Karpas-422 (cell line): ENCODE measurements around the gene ZNF148. TPM values are rescaled to one million over a fixed set of nuclear protein-coding genes. Genes with fewer than 3 reads are reported as not detected.

ENCODE experiments used
- DNase-seq: peaks from one replicate; pipeline ENCODE4 v3.0.0-alpha.2; 2015
- H2AFZ ChIP-seq: fragments of 200-600 bp; sonication (generic); 2 replicates; pipeline ENCODE4 v1.6.1; 2014; ENCODE audit warnings: antibody characterized with exemption, low read length, mixed read lengths
- H3K27ac ChIP-seq: fragments of 200-600 bp; sonication (generic); 2 replicates; pipeline ENCODE4 v1.5.1; 2014; ENCODE audit warnings: mild to moderate bottlenecking, low read length, moderate library complexity
- H3K27me3 ChIP-seq: fragments of 200-600 bp; sonication (generic); 2 replicates; pipeline ENCODE4 v1.6.1; 2014; ENCODE audit warnings: low read length, mixed read lengths
- H3K36me3 ChIP-seq: fragments of 200-600 bp; sonication (generic); 2 replicates; pipeline ENCODE4 v1.6.1; 2014; ENCODE audit warnings: low read length, mixed read lengths; ENCODE audit not compliant: insufficient read depth
- H3K4me1 ChIP-seq: fragments of 200-600 bp; sonication (generic); 2 replicates; pipeline ENCODE4 v1.6.1; 2014; ENCODE audit warnings: mild to moderate bottlenecking, low read length, mixed read lengths
- H3K4me2 ChIP-seq: fragments of 200-600 bp; sonication (generic); 2 replicates; pipeline ENCODE4 v1.6.1; 2014; ENCODE audit warnings: low read length, low read depth, mild to moderate bottlenecking; ENCODE audit not compliant: poor library complexity, severe bottlenecking
- H3K4me3 ChIP-seq: fragments of 200-600 bp; sonication (generic); 2 replicates; pipeline ENCODE4 v1.5.1; 2014; ENCODE audit warnings: mild to moderate bottlenecking, antibody characterized with exemption, low read length, mixed read lengths
- H3K79me2 ChIP-seq: fragments of 200-600 bp; sonication (generic); 2 replicates; pipeline ENCODE4 v1.6.1; 2014; ENCODE audit warnings: mild to moderate bottlenecking, low read length, mixed read lengths
- H3K9ac ChIP-seq: fragments of 200-600 bp; sonication (generic); 2 replicates; pipeline ENCODE4 v1.6.0; 2014; ENCODE audit warnings: low read length
- H3K9me2 ChIP-seq: fragments of 200-600 bp; sonication (generic), shearing (Covaris generic); replicated peaks from 2 replicates; pipeline ENCODE4 v1.6.0; 2014; ENCODE audit warnings: mild to moderate bottlenecking, low read length, moderate library complexity; ENCODE audit not compliant: insufficient read depth
- H3K9me3 ChIP-seq: fragments of 300-700, 200-600 bp; sonication (generic); 2 replicates; pipeline ENCODE4 v1.6.1; 2014; ENCODE audit warnings: low read length, mixed read lengths
- H4K20me1 ChIP-seq: fragments of 200-600 bp; sonication (generic); 2 replicates; pipeline ENCODE4 v1.6.1; 2014; ENCODE audit warnings: mild to moderate bottlenecking, antibody characterized with exemption, low read length, low read depth; ENCODE audit not compliant: insufficient read depth
- total RNA-seq: library from RNA; depleted of rRNA; stranded (reverse); fragments of >200 nt; shearing (Covaris generic); gene quantifications from 2 replicates; pipeline ENCODE4 v1.2.3, GENCODE V29; 2014; ENCODE audit warnings: low replicate concordance

Gene ZNF148
- total RNA-seq, 1 experiment from 2014 or later = 53.8 TPM

DNA sequence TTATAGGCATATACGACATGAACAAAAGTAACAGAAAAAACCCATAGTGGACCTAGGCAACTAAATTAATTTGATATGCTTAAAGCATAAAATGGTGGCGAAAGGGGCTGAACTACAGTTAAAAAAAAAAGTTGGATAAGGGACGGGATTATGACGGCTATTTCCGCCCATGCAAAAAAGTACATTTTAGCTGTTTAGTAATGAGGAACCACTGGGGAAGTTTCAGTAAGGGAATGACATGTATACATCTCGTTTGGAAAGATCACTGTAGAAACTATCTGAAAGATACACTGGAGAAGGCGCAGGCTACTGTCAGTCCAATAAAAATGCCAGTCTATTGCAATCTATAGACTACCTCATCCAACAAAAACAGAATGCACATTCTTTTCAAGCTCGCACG is 65.6 kb downstream of the ZNF148 start:
- no peak overlapping the region for H3K4me2 ChIP-seq
- peaks cover 96% of the 10 kb centered on the region for H3K79me2 ChIP-seq
- no peaks in the 10 kb centered on the region for H3K9me2 ChIP-seq
- no peak overlapping the region for H3K4me3 ChIP-seq
- H3K27me3 ChIP-seq = no peaks in the 10 kb centered on the region
- peaks cover 11% of the 10 kb centered on the region for H3K9me3 ChIP-seq
- H4K20me1 ChIP-seq = no peaks in the 10 kb centered on the region
- H3K4me1 ChIP-seq = no peaks in the 10 kb centered on the region
- peaks cover 62% of the 10 kb centered on the region for H3K36me3 ChIP-seq
- H3K27ac ChIP-seq = no peak overlapping the region
- no peak overlapping the region for H2AFZ ChIP-seq
- DNase-seq = no peak
- H3K9ac ChIP-seq = no peak overlapping the region

DNA sequence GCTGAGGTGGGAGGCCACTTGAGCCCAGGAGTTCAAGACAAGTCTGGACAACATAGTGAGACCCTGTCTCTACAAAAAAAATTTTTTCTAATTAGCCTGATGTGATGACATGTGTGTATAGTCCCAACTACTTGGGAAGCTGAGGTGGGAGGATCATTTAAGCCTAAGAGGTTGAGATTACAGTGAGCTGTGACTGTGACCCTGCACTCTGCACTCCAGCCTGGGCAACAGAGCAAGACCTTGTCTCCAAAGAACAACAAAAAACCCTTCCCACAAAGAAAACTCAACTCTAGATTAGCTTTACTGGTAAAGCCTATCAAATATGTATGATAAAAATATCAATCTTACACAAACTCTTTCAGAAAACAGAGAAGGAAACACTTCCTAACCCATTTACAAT is 68.5 kb downstream of the ZNF148 start:
- DNase-seq = no peak

DNA sequence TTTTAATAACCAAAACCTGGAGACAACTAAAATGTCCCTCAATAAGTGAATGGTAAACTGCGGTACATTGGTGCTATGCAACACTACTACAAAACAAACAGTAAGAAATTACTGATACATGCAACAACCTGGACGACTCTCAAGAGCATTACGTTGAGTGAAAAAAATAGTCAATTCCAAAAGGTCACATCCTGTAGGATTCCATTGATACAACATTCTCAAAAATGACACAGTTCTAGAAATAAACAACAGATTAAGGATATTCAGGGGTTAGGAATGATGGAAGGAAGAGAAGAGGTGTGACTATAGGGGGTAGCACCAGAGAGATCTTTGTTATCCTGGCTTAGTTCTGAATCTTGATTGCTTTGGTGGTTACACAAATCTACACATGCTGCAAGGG is 72.2 kb downstream of the ZNF148 start:
- Histone ChIP-seq H3K4me1 (no peaks in the 10 kb centered on the region), H3K27ac (no peak overlapping the region), H3K27me3 (no peaks in the 10 kb centered on the region), H3K9me2 (no peaks in the 10 kb centered on the region), H3K9me3 (no peaks in the 10 kb centered on the region), H4K20me1 (no peaks in the 10 kb centered on the region), H2AFZ (no peak overlapping the region), H3K36me3 (0 out of 2 replicates have a peak, but pooled peaks cover 13% of the 10 kb centered on the region), H3K9ac (no peak overlapping the region), H3K4me3 (no peak overlapping the region), H3K79me2 (peaks cover 92% of the 10 kb centered on the region), H3K4me2 (no peak overlapping the region)
- no peak for DNase-seq

More for the DNA sequence above, 68.5 kb downstream of the ZNF148 start:
- Histone ChIP-seq H3K79me2 (peaks cover 95% of the 10 kb centered on the region), H3K4me1 (no peaks in the 10 kb centered on the region), H3K4me3 (no peak overlapping the region), H4K20me1 (no peaks in the 10 kb centered on the region), H3K27ac (no peak overlapping the region), H3K36me3 (peaks cover 44% of the 10 kb centered on the region), H3K9me3 (peaks cover 5% of the 10 kb centered on the region), H3K27me3 (no peaks in the 10 kb centered on the region), H3K9me2 (no peaks in the 10 kb centered on the region), H3K9ac (no peak overlapping the region), H3K4me2 (no peak overlapping the region), H2AFZ (no peak overlapping the region)

DNA sequence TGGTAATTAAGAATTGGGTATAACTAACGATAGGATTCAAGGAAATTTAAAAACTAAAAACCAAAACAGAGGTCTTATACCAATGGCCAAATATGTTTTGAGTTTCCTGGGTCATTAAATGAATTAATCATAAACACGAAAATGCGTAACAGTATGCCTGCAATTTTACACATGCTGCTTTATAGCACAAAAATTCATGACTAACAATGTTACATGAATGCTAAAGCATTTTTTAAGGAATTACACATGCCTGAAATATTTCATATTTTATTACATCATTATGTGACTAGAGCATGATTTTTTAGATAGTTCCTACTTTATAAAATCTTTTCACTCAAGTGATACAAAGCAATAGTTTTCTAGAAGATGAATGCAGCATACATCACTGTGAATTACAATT is 74.7 kb downstream of the ZNF148 start:
- H3K36me3 ChIP-seq = 0 out of 2 replicates have a peak, but pooled peaks cover 12% of the 10 kb centered on the region
- H3K9me3 ChIP-seq = no peaks in the 10 kb centered on the region
- H3K27me3 ChIP-seq = no peaks in the 10 kb centered on the region
- DNase-seq = no peak
- no peak overlapping the region for H3K4me3 ChIP-seq
- H3K9ac ChIP-seq = no peak overlapping the region
- H4K20me1 ChIP-seq = no peaks in the 10 kb centered on the region
- no peak overlapping the region for H3K27ac ChIP-seq
- peaks cover 4% of the 10 kb centered on the region; the same call in 1 of the 2 replicates for H3K4me1 ChIP-seq
- H3K4me2 ChIP-seq = no peak overlapping the region
- H3K9me2 ChIP-seq = no peaks in the 10 kb centered on the region
- H2AFZ ChIP-seq = no peak overlapping the region
- H3K79me2 ChIP-seq = peaks cover 91% of the 10 kb centered on the region

DNA sequence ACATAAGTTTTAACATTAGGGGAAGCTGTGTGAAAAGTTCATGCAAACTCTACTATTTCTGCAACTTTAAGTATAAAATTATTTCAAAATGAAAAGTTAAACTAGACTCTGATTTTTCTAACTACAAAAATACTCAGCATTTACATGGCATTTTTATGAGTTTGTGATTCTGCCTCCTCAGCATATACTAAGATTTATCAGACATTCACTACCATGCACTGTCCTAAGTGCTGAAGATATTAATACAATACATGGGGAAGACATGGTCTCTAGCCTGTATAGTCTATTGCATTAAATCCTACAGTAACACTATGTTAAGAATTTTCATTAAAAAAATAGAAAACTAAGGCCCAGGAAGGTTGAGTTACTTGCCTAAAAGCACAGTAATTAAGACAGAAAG is 80.7 kb downstream of the ZNF148 start:
- no peak overlapping the region for H3K9ac ChIP-seq
- H4K20me1 ChIP-seq = no peaks in the 10 kb centered on the region
- H3K4me1 ChIP-seq = peaks cover 6% of the 10 kb centered on the region; the same call in 1 of the 2 replicates

DNA sequence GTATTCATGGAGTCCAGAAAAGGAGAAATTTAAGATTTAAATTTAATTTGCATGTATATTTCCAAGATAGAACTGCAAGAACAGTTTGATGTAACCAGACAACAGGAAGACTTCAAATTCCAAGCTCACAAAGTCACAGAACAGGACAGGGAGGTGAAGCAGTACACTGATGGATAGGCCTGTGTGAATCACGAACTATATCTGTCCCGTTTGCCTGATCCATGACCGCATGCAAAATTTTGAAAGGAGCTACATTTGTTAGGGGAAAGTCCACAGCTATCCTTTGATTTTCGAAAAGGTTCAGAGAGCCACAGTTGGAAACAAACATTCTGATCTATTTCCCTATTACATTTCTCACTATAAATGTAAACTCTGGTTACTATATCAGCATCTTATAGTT is 83.1 kb downstream of the ZNF148 start:
- no peak overlapping the region for H2AFZ ChIP-seq
- H3K9ac ChIP-seq = no peak overlapping the region
- H3K9me2 ChIP-seq = no peaks in the 10 kb centered on the region
- 0 out of 2 replicates have a peak, but pooled peaks cover 2% of the 10 kb centered on the region for H3K4me1 ChIP-seq
- H3K4me2 ChIP-seq = no peak overlapping the region
- peaks cover 9% of the 10 kb centered on the region; the same call in 1 of the 2 replicates for H3K36me3 ChIP-seq
- H3K9me3 ChIP-seq = no peaks in the 10 kb centered on the region
- no peak overlapping the region for H3K4me3 ChIP-seq
- no peaks in the 10 kb centered on the region for H4K20me1 ChIP-seq
- no peaks in the 10 kb centered on the region for H3K27me3 ChIP-seq
- no peak for DNase-seq
- H3K79me2 ChIP-seq = peaks cover 98% of the 10 kb centered on the region
- H3K27ac ChIP-seq = no peak overlapping the region

More for the DNA sequence above, 80.7 kb downstream of the ZNF148 start:
- Histone ChIP-seq H3K79me2 (peaks cover 95% of the 10 kb centered on the region), H3K9me2 (no peaks in the 10 kb centered on the region), H3K9me3 (no peaks in the 10 kb centered on the region), H3K4me2 (no peak overlapping the region), H3K36me3 (no peaks in the 10 kb centered on the region), H3K27ac (no peak overlapping the region), H3K27me3 (no peaks in the 10 kb centered on the region), H2AFZ (no peak overlapping the region), H3K4me3 (no peak overlapping the region)
- no peak for DNase-seq

DNA sequence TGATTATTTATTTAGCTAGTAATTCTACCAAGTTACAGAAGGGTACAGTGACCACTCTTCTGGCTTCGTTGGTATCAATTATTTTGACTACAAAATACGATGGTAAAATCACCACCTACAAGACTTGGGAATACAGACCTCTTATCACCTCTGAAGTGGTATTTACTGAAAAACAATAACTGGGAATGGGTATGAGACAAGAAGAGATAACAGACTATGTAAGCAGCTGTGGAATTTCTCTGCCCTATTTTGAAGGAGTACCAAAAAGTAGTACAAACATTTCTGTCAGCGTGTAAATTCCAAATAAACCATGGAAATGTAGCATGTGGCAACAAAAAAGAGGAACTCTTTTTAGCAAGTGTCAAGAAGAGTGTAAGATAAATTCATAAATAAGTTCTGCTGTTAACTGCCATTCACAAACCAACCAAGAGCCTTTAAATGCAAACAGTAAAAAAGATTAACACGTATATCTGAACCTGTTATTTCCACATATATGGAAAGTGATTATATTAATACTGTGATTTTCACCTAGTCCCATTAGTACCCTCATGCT is 85.6 kb downstream of the ZNF148 start:
- Histone ChIP-seq H3K36me3 (peaks cover 14% of the 10 kb centered on the region; the same call in 1 of the 2 replicates), H3K9me3 (no peaks in the 10 kb centered on the region), H3K79me2 (peaks cover 100% of the 10 kb centered on the region), H3K27ac (no peak overlapping the region), H4K20me1 (no peaks in the 10 kb centered on the region), H3K9ac (no peak overlapping the region), H3K4me3 (no peak overlapping the region), H3K4me2 (no peak overlapping the region), H3K27me3 (no peaks in the 10 kb centered on the region), H3K9me2 (no peaks in the 10 kb centered on the region), H3K4me1 (peaks cover 21% of the 10 kb centered on the region), H2AFZ (no peak overlapping the region)
- no peak for DNase-seq

DNA sequence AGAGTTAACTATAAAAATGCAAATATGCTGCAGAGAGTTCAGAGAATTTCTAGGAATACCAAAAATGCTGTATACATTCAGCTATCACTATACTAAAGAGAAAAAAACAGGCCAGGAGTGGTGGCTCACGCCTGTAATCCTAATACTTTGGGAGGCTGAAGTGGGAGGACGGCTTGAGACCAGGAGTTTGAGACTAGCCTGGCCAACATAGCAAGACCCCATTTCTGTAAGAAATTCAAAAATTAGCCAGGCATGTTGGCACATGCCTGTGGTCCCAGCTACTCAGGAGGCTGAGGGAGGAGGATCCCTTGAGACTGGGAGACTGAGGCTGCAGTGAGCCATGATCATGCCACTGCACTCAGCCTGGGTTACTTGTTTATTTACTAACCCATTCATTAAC is 87.9 kb downstream of the ZNF148 start:
- no peaks in the 10 kb centered on the region for H3K27me3 ChIP-seq
- H3K36me3 ChIP-seq = peaks cover 17% of the 10 kb centered on the region; the same call in 1 of the 2 replicates
- H3K27ac ChIP-seq = no peak overlapping the region
- peaks cover 100% of the 10 kb centered on the region for H3K79me2 ChIP-seq
- peaks cover 41% of the 10 kb centered on the region for H3K4me1 ChIP-seq
- H3K4me3 ChIP-seq = no peak overlapping the region
- H4K20me1 ChIP-seq = no peaks in the 10 kb centered on the region
- no peak overlapping the region for H3K9ac ChIP-seq
- H2AFZ ChIP-seq = no peak overlapping the region
- H3K9me3 ChIP-seq = no peaks in the 10 kb centered on the region
- DNase-seq = no peak
- H3K4me2 ChIP-seq = no peak overlapping the region
- no peaks in the 10 kb centered on the region for H3K9me2 ChIP-seq
